ENCODE results near the gene SMIM7. TPM values are rescaled to one million over a fixed set of nuclear protein-coding genes. Genes with fewer than 3 reads are reported as not detected.
A peak's percentile ranks its signal among the peaks of the same experiment; 100 is the strongest.

SMIM7 gene
- total RNA-seq, 1 experiment from 2014 or later, result 77.6 TPM

DNA sequence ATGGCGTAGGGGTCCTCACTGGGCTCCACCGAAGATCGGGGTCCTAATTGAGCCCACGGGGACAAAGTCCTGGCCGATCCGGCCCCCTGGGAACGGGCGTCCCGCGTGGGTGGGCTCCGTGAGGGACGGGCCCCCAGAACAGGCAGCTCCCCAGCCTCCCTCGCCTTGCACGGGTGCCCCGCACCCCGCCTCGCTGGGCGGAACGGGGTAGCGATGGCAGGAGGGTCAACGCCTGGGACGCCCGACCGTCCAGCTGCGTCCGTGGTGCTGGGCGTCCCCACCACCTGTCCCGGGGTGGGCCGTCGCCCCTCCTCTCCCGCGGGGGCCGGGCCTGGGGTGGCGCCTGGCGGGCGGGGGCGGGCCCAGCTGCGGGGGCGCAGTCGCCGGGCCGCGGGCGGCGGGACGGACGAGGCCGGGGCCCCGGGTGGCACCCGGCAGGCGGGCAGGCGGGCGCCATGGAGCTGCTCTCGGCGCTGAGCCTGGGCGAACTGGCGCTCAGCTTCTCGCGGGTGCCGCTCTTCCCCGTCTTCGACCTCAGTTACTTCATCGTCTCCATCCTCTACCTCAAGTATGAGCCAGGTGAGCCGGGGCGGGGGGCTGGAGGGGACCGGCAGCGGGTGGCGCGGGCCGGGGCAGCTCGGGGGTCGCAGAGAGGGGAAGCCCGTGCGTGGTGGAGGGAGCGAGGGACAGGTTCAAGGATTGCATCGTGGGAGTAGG is 977 bp upstream of the SMIM7 start, which contains the start of gene TMEM38A:
TMEM38A (plus strand) TSS at position 377 of the 717 bp plus-strand sequence; CDS start at position 456, 79 bp downstream.
- Histone ChIP-seq H3K4ac (ENCODE audit: low read depth, low read length) (no peak within 1 kb of the TSS), H2AK5ac (ENCODE audit: insufficient read length, low read length) (no peak within 1 kb of the TSS), H3K79me1 (ENCODE audit: insufficient read depth, low read depth, low read length, poor library complexity, severe bottlenecking) (peaks cover 10% of the 10 kb centered on the region), H3K56ac (ENCODE audit: insufficient read length, low read depth, low read length) (no peak within 1 kb of the TSS), H3K18ac (ENCODE audit: insufficient read length, low read depth, low read length) (peak within 1 kb of the TSS; percentile 2), H4K20me1 (ENCODE audit: control insufficient read depth, insufficient read depth, insufficient read length) (no peaks in the 10 kb centered on the region), H3K27me3 (ENCODE audit: insufficient read depth, low read length) (no peaks in the 10 kb centered on the region), H3K27ac (ENCODE audit: insufficient read length, low read depth, low read length) (no peak within 1 kb of the TSS), H2BK20ac (ENCODE audit: low read depth, low read length, poor library complexity, severe bottlenecking) (no peak within 1 kb of the TSS), H2BK120ac (ENCODE audit: low read depth, low read length, poor library complexity, severe bottlenecking) (no peak within 1 kb of the TSS), H3K9ac (ENCODE audit: extremely low read depth, insufficient read length, low read length) (peak within 1 kb of the TSS; percentile 82), H4K8ac (replicated peaks; ENCODE audit: insufficient read length, low read depth, low read length) (no peak within 1 kb of the TSS), H3K14ac (ENCODE audit: insufficient read depth, low read length) (peak within 1 kb of the TSS; percentile 60), H4K91ac (ENCODE audit: insufficient read length, low read depth, low read length) (no peak within 1 kb of the TSS), H3K79me2 (ENCODE audit: insufficient read depth, low read length) (peaks cover 8% of the 10 kb centered on the region; the same call in 1 of the 2 replicates), H2BK15ac (ENCODE audit: low read depth, low read length) (no peak within 1 kb of the TSS), H3K4me2 (ENCODE audit: insufficient read depth, insufficient read length, low read length) (peak within 1 kb of the TSS; percentile 92), H2BK12ac (ENCODE audit: insufficient read length, low read depth, low read length) (no peak within 1 kb of the TSS), H2BK5ac (ENCODE audit: insufficient read length, low read length) (no peak within 1 kb of the TSS), H2AFZ (ENCODE audit: low read length) (no peak within 1 kb of the TSS), H3K4me1 (ENCODE audit: insufficient read depth, low read length) (no peaks in the 10 kb centered on the region), H3K23ac (ENCODE audit: insufficient read length, low read depth, low read length) (no peak within 1 kb of the TSS), H3K23me2 (ENCODE audit: insufficient read length, low read depth, low read length, poor library complexity, severe bottlenecking) (peaks cover 5% of the 10 kb centered on the region), H3K9me3 (ENCODE audit: control insufficient read depth, low read depth, low read length) (no peaks in the 10 kb centered on the region), H3T11ph (ENCODE audit: low read length) (no peak within 1 kb of the TSS), H4K5ac (ENCODE audit: insufficient read length, low read depth, low read length) (no peak within 1 kb of the TSS)
- Mint-ChIP-seq H3K27ac (peak within 1 kb of the TSS; percentile 99 to 100 (median 100)), H3K4me3 (peak within 1 kb of the TSS; percentile 98 to 99), H3K4me1 (peaks cover 10 to 14% of the 10 kb centered on the region in 2 experiments), H3K36me3 (ENCODE audit: insufficient read depth in 1 of 3, low read depth in 3 of 3) (peaks cover 17 to 28% (median 25%) of the 10 kb centered on the region in 3 experiments), H3K9me3 (no peaks in the 10 kb centered on the region), H3K27me3 (ENCODE audit: low read depth) (peaks cover 12% of the 10 kb centered on the region)
- no CpG with 5 or more reads among the region's 76 CpGs for WGBS (ENCODE audit: extremely low coverage, insufficient read length, low lambda C conversion rate)
- DNase-seq, result peak; percentile 47
- TF ChIP-seq, protein P1, sequence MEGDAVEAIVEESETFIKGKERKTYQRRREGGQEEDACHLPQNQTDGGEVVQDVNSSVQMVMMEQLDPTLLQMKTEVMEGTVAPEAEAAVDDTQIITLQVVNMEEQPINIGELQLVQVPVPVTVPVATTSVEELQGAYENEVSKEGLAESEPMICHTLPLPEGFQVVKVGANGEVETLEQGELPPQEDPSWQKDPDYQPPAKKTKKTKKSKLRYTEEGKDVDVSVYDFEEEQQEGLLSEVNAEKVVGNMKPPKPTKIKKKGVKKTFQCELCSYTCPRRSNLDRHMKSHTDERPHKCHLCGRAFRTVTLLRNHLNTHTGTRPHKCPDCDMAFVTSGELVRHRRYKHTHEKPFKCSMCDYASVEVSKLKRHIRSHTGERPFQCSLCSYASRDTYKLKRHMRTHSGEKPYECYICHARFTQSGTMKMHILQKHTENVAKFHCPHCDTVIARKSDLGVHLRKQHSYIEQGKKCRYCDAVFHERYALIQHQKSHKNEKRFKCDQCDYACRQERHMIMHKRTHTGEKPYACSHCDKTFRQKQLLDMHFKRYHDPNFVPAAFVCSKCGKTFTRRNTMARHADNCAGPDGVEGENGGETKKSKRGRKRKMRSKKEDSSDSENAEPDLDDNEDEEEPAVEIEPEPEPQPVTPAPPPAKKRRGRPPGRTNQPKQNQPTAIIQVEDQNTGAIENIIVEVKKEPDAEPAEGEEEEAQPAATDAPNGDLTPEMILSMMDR (conservative IDR thresholded peaks at IDR 0.05), result no peak

Measured in H9 (cell line).